GM23248 (cell line): ENCODE results near the gene ZNF236. TPM values are rescaled to one million over a fixed set of nuclear protein-coding genes. Genes with fewer than 3 reads are reported as not detected.
"Not testable (repeated sequence)": the region's sequence is repeated elsewhere in the genome, so short reads cannot be mapped to it uniquely, and the experiment has no call there.

Source experiments
- DNase-seq: peaks from one replicate; pipeline ENCODE4 v3.0.0-alpha.2; 2015
- H2AFZ ChIP-seq: fragments of 200-600 bp; sonication (generic); 2 replicates; pipeline ENCODE4 v1.6.1; 2016; ENCODE audit warnings: antibody characterized with exemption
- H3F3A ChIP-seq: fragments of 200-600 bp; sonication (generic); 2 replicates; pipeline ENCODE4 v1.6.1; 2016; ENCODE audit warnings: mild to moderate bottlenecking, antibody characterized with exemption, mixed run types; ENCODE audit not compliant: insufficient read depth
- H3K27ac ChIP-seq: fragments of 200-600 bp; sonication (generic); 2 replicates; pipeline ENCODE4 v1.5.1; 2016; ENCODE audit warnings: mild to moderate bottlenecking
- H3K27me3 ChIP-seq: fragments of 200-600 bp; sonication (generic); replicated peaks from 2 replicates; pipeline ENCODE4 v1.6.1; 2016; ENCODE audit warnings: mild to moderate bottlenecking; ENCODE audit not compliant: insufficient read depth
- H3K36me3 ChIP-seq: fragments of 200-600 bp; sonication (generic); 2 replicates; pipeline ENCODE4 v1.6.1; 2016; ENCODE audit warnings: low read depth, mild to moderate bottlenecking
- H3K4me1 ChIP-seq: fragments of 200-600 bp; sonication (generic); 2 replicates; pipeline ENCODE4 v1.6.1; 2016; ENCODE audit warnings: mild to moderate bottlenecking; ENCODE audit not compliant: insufficient read depth
- H3K4me2 ChIP-seq: fragments of 200-600 bp; sonication (generic); one replicate; pipeline ENCODE4 v1.6.1; 2016; ENCODE audit warnings: mild to moderate bottlenecking; ENCODE audit not compliant: unreplicated experiment
- H3K4me3 ChIP-seq: fragments of 200-600 bp; sonication (generic); 2 replicates; pipeline ENCODE4 v1.5.1; 2016; ENCODE audit warnings: mild to moderate bottlenecking
- H3K79me2 ChIP-seq: fragments of 200-600 bp; sonication (generic); 2 replicates; pipeline ENCODE4 v1.6.1; 2016; ENCODE audit warnings: mild to moderate bottlenecking; ENCODE audit not compliant: insufficient read depth
- H3K9ac ChIP-seq: fragments of 200-600 bp; sonication (generic); 2 replicates; pipeline ENCODE4 v1.6.1; 2016; ENCODE audit warnings: mild to moderate bottlenecking
- H3K9me2 ChIP-seq: fragments of 200-600 bp; sonication (generic); 2 replicates; pipeline ENCODE4 v1.6.1; 2016; ENCODE audit warnings: mixed run types, mild to moderate bottlenecking, moderate library complexity; ENCODE audit not compliant: insufficient read depth
- H3K9me3 ChIP-seq: fragments of 200-600 bp; sonication (generic); one replicate; pipeline ENCODE4 v1.6.1; 2017; ENCODE audit warnings: low read depth
- H4K20me1 ChIP-seq: fragments of 200-600 bp; sonication (generic); 2 replicates; pipeline ENCODE4 v1.6.0; 2016; ENCODE audit not compliant: insufficient read depth
- EZH2 ChIP-seq: fragments of 200-600 bp; sonication (generic); IDR thresholded peaks from 2 replicates; pipeline ENCODE4 v1.6.1; 2018; ENCODE audit warnings: antibody characterized with exemption, mild to moderate bottlenecking; ENCODE audit not compliant: insufficient read depth, poor library complexity, severe bottlenecking
- EZH2phosphoT487 ChIP-seq: fragments of 200-600 bp; sonication (generic); IDR thresholded peaks from 2 replicates; pipeline ENCODE4 v1.6.1; 2018; ENCODE audit warnings: antibody characterized with exemption, moderate library complexity, mild to moderate bottlenecking, low read depth; ENCODE audit not compliant: insufficient read depth
- WGBS, 2 experiments: methylation state at CpG; one replicate each; pipeline ENCODE4 v1.1.6; 2015 to 2017; ENCODE audit warnings: low lambda C conversion rate in 2 of 2, low coverage in 1 of 2; ENCODE audit errors: missing lambda C conversion rate in 2 of 2; 5-methylcytosine and 5-hydroxymethylcytosine counted together
- in situ Hi-C: fragments of 300-500 bp; cut with MboI; formaldehyde crosslinking; loops from 2 replicates; pipeline ENCODE4 v1.15.0; 2020
- polyA plus RNA-seq: library from polyadenylated mRNA; unstranded; fragments of >200 nt; fragmentation: Nextera tagmentation; extraction: Ambion mirVana; gene quantifications from 2 replicates; pipeline ENCODE4 v1.2.1, GENCODE V29; 2016
- total RNA-seq: library from RNA; depleted of rRNA; stranded (reverse); fragments of >200 nt; shearing (Covaris generic); gene quantifications from 2 replicates; pipeline ENCODE4 v1.2.3, GENCODE V29; 2014

ZNF236 gene
- total and polyA plus RNA-seq, 2 experiments from 2014 or later: 4.6 to 12.4 TPM

GRCh38 chr18:76960528-76961035, 138.2 kb downstream of the ZNF236 start:
- H3K27ac ChIP-seq: no peak overlapping the region
- TF ChIP-seq EZH2 (no peak), EZH2phosphoT487 (no peak)
- H3K9ac ChIP-seq: no peak overlapping the region
- peaks cover 20% of the 10 kb centered on the region; the same call in 1 of the 2 replicates for H3K36me3 ChIP-seq
- H3K4me1 ChIP-seq: no peaks in the 10 kb centered on the region
- no peaks in the 10 kb centered on the region for H4K20me1 ChIP-seq
- H3F3A ChIP-seq: no peaks in the 10 kb centered on the region
- no peaks in the 10 kb centered on the region for H3K9me2 ChIP-seq
- DNase-seq: no peak
- in situ Hi-C loops: no loop called here
- no peaks in the 10 kb centered on the region for H3K9me3 ChIP-seq
- no peak overlapping the region for H2AFZ ChIP-seq
- H3K27me3 ChIP-seq: no peaks in the 10 kb centered on the region
- no peak overlapping the region for H3K4me2 ChIP-seq
- peaks cover 34% of the 10 kb centered on the region for H3K79me2 ChIP-seq
- 97 to 98% methylated on average over 16 of the region's 16 CpGs for WGBS, 2 experiments
- no peak overlapping the region for H3K4me3 ChIP-seq

- H3K27me3 ChIP-seq: no peaks in the 10 kb centered on the region
- no peak for TF ChIP-seq EZH2phosphoT487
- no peak for TF ChIP-seq EZH2
- H3K27ac ChIP-seq: no peak overlapping the region
- H2AFZ ChIP-seq: no peak overlapping the region
- H3K4me1 ChIP-seq: no peaks in the 10 kb centered on the region
- H3K9ac ChIP-seq: no peak overlapping the region
- in situ Hi-C loops: no loop called here
- no peak for DNase-seq
- no peaks in the 10 kb centered on the region for H4K20me1 ChIP-seq
- no peak overlapping the region for H3K4me2 ChIP-seq
- no peak overlapping the region for H3K4me3 ChIP-seq
- H3K79me2 ChIP-seq: peaks cover 46% of the 10 kb centered on the region
- WGBS, 2 experiments: 53 to 67% methylated on average over 1 of the region's 1 CpG
- no peaks in the 10 kb centered on the region for H3K9me2 ChIP-seq
- H3F3A ChIP-seq: no peaks in the 10 kb centered on the region
- no peaks in the 10 kb centered on the region for H3K9me3 ChIP-seq
- H3K36me3 ChIP-seq: peaks cover 13% of the 10 kb centered on the region; the same call in 1 of the 2 replicates
These were observed 140.5 kb downstream of the ZNF236 start for GRCh38 chr18:76962851-76963250.

- TF ChIP-seq EZH2: no peak
- TF ChIP-seq EZH2phosphoT487: no peak
- Histone ChIP-seq H3F3A (no peaks in the 10 kb centered on the region), H3K4me1 (no peaks in the 10 kb centered on the region), H3K79me2 (peaks cover 46% of the 10 kb centered on the region), H3K9me2 (no peaks in the 10 kb centered on the region), H2AFZ (no peak overlapping the region), H4K20me1 (no peaks in the 10 kb centered on the region), H3K9me3 (no peaks in the 10 kb centered on the region), H3K9ac (no peak overlapping the region), H3K27ac (no peak overlapping the region), H3K36me3 (peaks cover 11% of the 10 kb centered on the region; the same call in 1 of the 2 replicates), H3K27me3 (no peaks in the 10 kb centered on the region), H3K4me3 (no peak overlapping the region), H3K4me2 (no peak overlapping the region)
- WGBS, 2 experiments: 94 to 96% methylated on average over 2 of the region's 2 CpGs
- DNase-seq: no peak
- in situ Hi-C loops: no loop called here
These were observed 141.6 kb downstream of the ZNF236 start for GRCh38 chr18:76963936-76964335.

- H3K9ac ChIP-seq, H3K27me3 ChIP-seq, H3K4me1 ChIP-seq, H3K4me3 ChIP-seq, H3K9me2 ChIP-seq, DNase-seq, H3K9me3 ChIP-seq, H3K27ac ChIP-seq, H2AFZ ChIP-seq, H3F3A ChIP-seq, H4K20me1 ChIP-seq, in situ Hi-C loops, H3K4me2 ChIP-seq: not testable (repeated sequence)
- peaks cover 11% of the 10 kb centered on the region; the same call in 1 of the 2 replicates for H3K36me3 ChIP-seq
- peaks cover 46% of the 10 kb centered on the region for H3K79me2 ChIP-seq
- WGBS, 2 experiments: 98 to 99% methylated on average over 11 of the region's 11 CpGs
These were observed 143.3 kb downstream of the ZNF236 start for GRCh38 chr18:76965555-76966151.

- H3K79me2 ChIP-seq: peaks cover 38% of the 10 kb centered on the region
- H3K4me3 ChIP-seq, H3F3A ChIP-seq, H3K27ac ChIP-seq, H4K20me1 ChIP-seq, H3K4me1 ChIP-seq, H3K36me3 ChIP-seq, H3K4me2 ChIP-seq, DNase-seq, H3K9me2 ChIP-seq, H3K27me3 ChIP-seq, in situ Hi-C loops, H3K9me3 ChIP-seq, H3K9ac ChIP-seq, H2AFZ ChIP-seq: not testable (repeated sequence)
These were observed 144.9 kb downstream of the ZNF236 start for GRCh38 chr18:76967299-76967698.
